HG03520 (cell line): ENCODE results near the gene EMC8.

Experiments
- ATAC-seq: cut with Tn5 transposase; IDR thresholded peaks from one replicate; pipeline ENCODE4 v1.9.1; 2021; ENCODE audit warnings: mild to moderate bottlenecking, moderate library complexity; ENCODE audit not compliant: unreplicated experiment

EMC8 gene

GRCh38 chr16:85733839-85734170, 65.5 kb downstream of the EMC8 start:
- ATAC-seq: no peak

GRCh38 chr16:85733155-85733838, 66.0 kb downstream of the EMC8 start:
- no peak for ATAC-seq

GRCh38 chr16:85731179-85731578, 68.2 kb downstream of the EMC8 start:
- no peak for ATAC-seq

GRCh38 chr16:85730186-85730465, 69.2 kb downstream of the EMC8 start:
- no peak for ATAC-seq

- no peak for ATAC-seq
Observed at GRCh38 chr16:85729452-85730185, 69.7 kb downstream of the EMC8 start.

- no peak for ATAC-seq
Observed at GRCh38 chr16:85728879-85729278, 70.5 kb downstream of the EMC8 start.
